HepG2 (cell line): ENCODE results near the gene CELF5. TPM values are rescaled to one million over a fixed set of nuclear protein-coding genes. Genes with fewer than 3 reads are reported as not detected.

Source experiments
- ATAC-seq: fragments of 200-7000 bp; cut with Tn5 transposase; 3 replicates; pipeline ENCODE4 v1.9.1; 2020; ENCODE audit warnings: mild to moderate bottlenecking, moderate library complexity
- BruUV-seq: library from RNA; stranded (reverse); fragments of 400-500 nt; replicated peaks from 2 replicates; lab custom pipeline; 2021; lab: Mats Ljungman, UMichigan
- CTCF ChIA-PET: fragments of 300-600 bp; formaldehyde crosslinking; extraction: SDS; loops from one replicate; lab custom pipeline; 2021; ENCODE audit warnings: low total read pairs, inconsistent platforms, low intra/inter-chr PET ratio; lab: Yijun Ruan, JAX
- POLR2A ChIA-PET: fragments of 350-600 bp; sonication (Branson Sonifier 250); formaldehyde crosslinking; loops from one replicate; lab custom pipeline; 2020; ENCODE audit warnings: antibody characterized with exemption, inconsistent platforms; lab: Yijun Ruan, JAX
- DNase-seq: peaks from one replicate; pipeline ENCODE4 v3.0.0-alpha.2; 2015; ENCODE audit warnings: low spot score
- FAIRE-seq: peaks from 3 replicates; lab custom pipeline; 2011; peaks lifted over from hg19 to GRCh38; lab: Jason Lieb, UNC
- H2AFZ ChIP-seq: one replicate; pipeline ENCODE4 v1.6.1; 2011; ENCODE audit warnings: low read length, inconsistent platforms
- H3K27ac ChIP-seq: fragments of 300-600 bp; 3 replicates; pipeline ENCODE4 v1.8.0; 2011; ENCODE audit warnings: mixed run types, mild to moderate bottlenecking, mixed read lengths, low read length, inconsistent platforms; ENCODE audit not compliant: insufficient read depth; ENCODE audit errors: extremely low read length
- H3K27me3 ChIP-seq, 2 experiments: fragments of 200-600 bp in 1 of 2; 2 replicates in 1 of 2; 3 replicates in 1 of 2; pipeline versions ENCODE4 v1.6.0 to v1.8.0; 2011; ENCODE audit warnings: low read length in 2 of 2, mild to moderate bottlenecking in 2 of 2, moderate library complexity in 2 of 2, inconsistent platforms in 1 of 2; ENCODE audit not compliant: insufficient read depth in 2 of 2, control insufficient read depth in 1 of 2
- H3K36me3 ChIP-seq, 2 experiments: fragments of 200-600 bp in 1 of 2; replicated peaks in 1 of 2; 2 replicates in 1 of 2; 3 replicates in 1 of 2; pipeline versions ENCODE4 v1.5.1 to v1.8.0; 2011; ENCODE audit warnings: low read length in 2 of 2, inconsistent platforms in 1 of 2; ENCODE audit not compliant: insufficient read depth in 2 of 2, control insufficient read depth in 1 of 2
- H3K4me1 ChIP-seq: 2 replicates; pipeline ENCODE4 v1.5.1; 2012; ENCODE audit warnings: low read length, inconsistent platforms; ENCODE audit not compliant: insufficient read depth
- H3K4me2 ChIP-seq: 2 replicates; pipeline ENCODE4 v1.6.0; 2011; ENCODE audit warnings: low read depth, low read length, inconsistent platforms
- H3K4me3 ChIP-seq, 3 experiments: fragments of 200-600 bp in 1 of 3; sonication (generic), shearing (Covaris generic) in 1 of 3; replicated peaks in 1 of 3; 2 replicates each; pipeline ENCODE4 v1.5.1; 2011 to 2016; ENCODE audit warnings: low read length in 3 of 3, inconsistent platforms in 2 of 3, low read depth in 2 of 3, mild to moderate bottlenecking in 2 of 3, control low read depth in 1 of 3, mixed read lengths in 1 of 3; ENCODE audit not compliant: insufficient read depth in 1 of 3
- H3K79me2 ChIP-seq: one replicate; pipeline ENCODE4 v1.6.1; 2011; ENCODE audit warnings: low read length, inconsistent platforms; ENCODE audit not compliant: insufficient read depth
- H3K9ac ChIP-seq: 2 replicates; pipeline ENCODE4 v1.6.0; 2011; ENCODE audit warnings: mild to moderate bottlenecking, low read depth, low read length, inconsistent platforms; ENCODE audit not compliant: insufficient read depth
- H3K9me3 ChIP-seq: 2 replicates; pipeline ENCODE4 v1.5.1; 2012; ENCODE audit warnings: mild to moderate bottlenecking, low read length
- H4K20me1 ChIP-seq: 2 replicates; pipeline ENCODE4 v1.6.0; 2011; ENCODE audit warnings: inconsistent platforms, mild to moderate bottlenecking, low read length, moderate library complexity; ENCODE audit not compliant: insufficient read depth
- DNMT3B ChIP-seq: conservative IDR thresholded peaks from 2 replicates; pipeline ENCODE4 v1.6.1; 2016; ENCODE audit warnings: missing biosample characterization, control low read depth
- MNT ChIP-seq: fragments of 450-650 bp; IDR thresholded peaks from 2 replicates; pipeline ENCODE4 v1.6.1; 2016
- ONECUT2 ChIP-seq: sonication (generic); formaldehyde crosslinking; IDR thresholded peaks from 2 replicates; pipeline ENCODE4 v1.4.0; 2020; ENCODE audit warnings: missing genetic modification reagents
- RBAK ChIP-seq: sonication (generic); formaldehyde crosslinking; IDR thresholded peaks from 2 replicates; pipeline ENCODE4 v1.5.1; 2020; ENCODE audit warnings: mild to moderate bottlenecking, missing genetic modification reagents
- TIGD3 ChIP-seq: sonication (generic); formaldehyde crosslinking; IDR thresholded peaks from 2 replicates; pipeline ENCODE4 v1.5.1; 2020; ENCODE audit warnings: mild to moderate bottlenecking, missing genetic modification reagents, borderline replicate concordance
- ZIK1 ChIP-seq: sonication (generic); formaldehyde crosslinking; IDR thresholded peaks from 2 replicates; pipeline ENCODE4 v1.5.0; 2020; ENCODE audit warnings: mild to moderate bottlenecking, low read depth, missing genetic modification reagents, borderline replicate concordance
- ZNF331 ChIP-seq: sonication (generic); formaldehyde crosslinking; IDR thresholded peaks from 2 replicates; pipeline ENCODE4 v1.4.0; 2020; ENCODE audit warnings: missing genetic modification reagents
- ZNF460 ChIP-seq: sonication (generic); formaldehyde crosslinking; IDR thresholded peaks from 2 replicates; pipeline ENCODE4 v1.5.1; 2020; ENCODE audit warnings: missing genetic modification reagents, mild to moderate bottlenecking, borderline replicate concordance
- WGBS: methylation state at CpG from one replicate; pipeline ENCODE4 v1.1.6; 2017; ENCODE audit warnings: low lambda C conversion rate; 5-methylcytosine and 5-hydroxymethylcytosine counted together
- in situ Hi-C: cut with HindIII; loops from 2 replicates; pipeline ENCODE4 v1.10.0; 2017; ENCODE audit warnings: low pct_unique_long_range_greater_than_20kb; ENCODE audit not compliant: extremely low pct_ligation_motif_present
- intact Hi-C: fragments of 100-400 bp; cut with micrococcal nuclease; formaldehyde crosslinking; loops from one replicate; pipeline ENCODE4 v1.10.0; 2022; ENCODE audit not compliant: unreplicated experiment
- polyA plus RNA-seq, 8 experiments: library from polyadenylated mRNA; depleted of rRNA in 3 of 8; stranded (reverse) in 7 of 8; unstranded in 1 of 8; fragments of >200 nt; fragmentation: Illumina TruSeq in 4 of 8; extraction: Trizol in 4 of 8; gene quantifications; 2 replicates each; pipeline versions ENCODE4 v1.2.1 to v1.2.3, GENCODE V29; 2011 to 2016; ENCODE audit warnings: low read depth in 4 of 8, missing spikeins in 1 of 8, mixed read lengths in 1 of 8; ENCODE audit not compliant: insufficient read depth in 1 of 8
- total RNA-seq, 5 experiments: library from RNA; depleted of rRNA; stranded (reverse); fragments of >200 nt; fragmentation: Illumina TruSeq; extraction: Trizol; gene quantifications; 2 replicates each; pipeline ENCODE4 v1.2.3, GENCODE V29; 2016; ENCODE audit warnings: low read depth in 1 of 5
- TF ChIP-seq, protein P1 (sequence below): sonication (generic); formaldehyde crosslinking; IDR thresholded peaks from 2 replicates; pipeline ENCODE4 v1.4.0; 2020; ENCODE audit warnings: low read depth, mild to moderate bottlenecking, missing genetic modification reagents

CELF5 gene
- total and polyA plus RNA-seq, 2 of the 13 experiments (the other 11 are each of a cell fraction or from before 2014, with no cell fraction given): 0.31 to 0.84 TPM

- ATAC-seq: no peak
- Histone ChIP-seq H3K9ac (no peak overlapping the region), H2AFZ (no peak overlapping the region), H3K27ac (no peak overlapping the region), H4K20me1 (no peaks in the 10 kb centered on the region), H3K79me2 (no peaks in the 10 kb centered on the region), H3K9me3 (no peaks in the 10 kb centered on the region), H3K27me3 (peaks cover 4 to 24% of the 10 kb centered on the region in 2 experiments; a peak in 4 of 5 replicates), H3K36me3 (no peaks in the 10 kb centered on the region), H3K4me2 (no peak overlapping the region), H3K4me1 (peaks cover 26% of the 10 kb centered on the region), H3K4me3 (no peak overlapping the region)
- BruUV-seq: no TSS peak
- WGBS: no CpG with 5 or more reads among the region's 3 CpGs
- in situ Hi-C loops (no loop called here), intact Hi-C loops (no loop called here)
- peak; percentile 98 for TF ChIP-seq ZNF331
- peak; percentile 86 for TF ChIP-seq RBAK
- TF ChIP-seq DNMT3B (CRISPR knock-in tag): no peak
- no peak for TF ChIP-seq TIGD3 (CRISPR knock-in tag)
- no peak for DNase-seq
- ChIA-PET POLR2A (no interaction called here), CTCF (no interaction called here)
- FAIRE-seq: no peak
Observed at GRCh38 chr19:3272952-3273351, 48.5 kb downstream of the CELF5 start.

DNA sequence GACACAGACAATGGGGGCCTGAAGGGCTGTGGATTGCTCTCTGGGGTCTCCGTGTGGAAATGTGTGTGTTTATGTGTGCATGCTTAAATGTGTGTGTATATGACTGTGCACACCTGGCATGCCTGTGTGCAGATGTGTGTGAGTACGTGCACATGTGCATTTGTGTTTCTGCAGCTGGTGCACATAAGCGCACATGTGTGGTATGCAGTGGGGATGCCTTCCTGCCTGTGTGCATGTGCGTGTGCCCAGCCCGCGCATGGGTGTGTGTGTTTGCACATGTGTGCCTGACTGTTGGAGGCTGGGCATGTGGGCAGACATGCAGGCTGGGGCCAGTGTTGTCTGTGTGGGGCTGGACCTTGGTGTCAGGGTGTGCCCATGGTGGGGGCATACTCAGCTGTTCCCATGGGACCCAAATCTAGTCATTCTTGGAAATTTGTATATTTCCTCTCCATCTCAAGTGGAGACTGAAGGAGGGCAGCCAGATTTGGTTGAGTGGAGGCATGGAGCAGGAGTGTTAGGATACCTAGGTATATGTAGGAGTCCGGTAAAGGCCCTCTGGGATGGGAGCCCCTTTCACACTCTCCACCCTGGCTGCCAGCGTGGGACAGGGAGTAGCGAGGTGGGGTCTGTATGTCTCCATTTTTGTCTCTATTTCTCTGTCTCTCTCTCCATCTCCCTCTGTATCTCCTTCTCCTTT lies 49.9 kb downstream of the CELF5 start:
- Histone ChIP-seq H3K4me2 (0 out of 2 replicates have a peak overlapping the region, but pooled peaks have one; percentile 95), H3K9me3 (no peaks in the 10 kb centered on the region), H3K9ac (no peak overlapping the region), H2AFZ (no peak overlapping the region), H4K20me1 (no peaks in the 10 kb centered on the region), H3K4me3 (no peak overlapping the region), H3K36me3 (no peaks in the 10 kb centered on the region), H3K79me2 (no peaks in the 10 kb centered on the region), H3K27me3 (peaks cover 4 to 29% of the 10 kb centered on the region in 2 experiments; a peak in 4 of 5 replicates), H3K27ac (no peak overlapping the region), H3K4me1 (peaks cover 30% of the 10 kb centered on the region)
- ChIA-PET POLR2A (interaction anchor here (2.3 kb wide), 1 partner anchor 10 kb away, joined by 55 read pairs; no protein-coding TSS in a partner anchor), CTCF (interaction anchor here (1.1 to 1.3 kb wide), 3 partner anchors 11 to 324 kb away, joined by 3 to 4 read pairs (median 3); no protein-coding TSS in a partner anchor)
- FAIRE-seq (no peak), DNase-seq (no peak), ATAC-seq (no peak)
- intact Hi-C loops (no loop called here), in situ Hi-C loops (no loop called here)
- no TSS peak for BruUV-seq
- TF ChIP-seq MNT: peak; percentile 95
- TF ChIP-seq ZIK1: no peak
- no peak for TF ChIP-seq ONECUT2 (CRISPR knock-in tag)
- TF ChIP-seq ZNF460 (CRISPR knock-in tag): no peak
- TF ChIP-seq, protein P1, sequence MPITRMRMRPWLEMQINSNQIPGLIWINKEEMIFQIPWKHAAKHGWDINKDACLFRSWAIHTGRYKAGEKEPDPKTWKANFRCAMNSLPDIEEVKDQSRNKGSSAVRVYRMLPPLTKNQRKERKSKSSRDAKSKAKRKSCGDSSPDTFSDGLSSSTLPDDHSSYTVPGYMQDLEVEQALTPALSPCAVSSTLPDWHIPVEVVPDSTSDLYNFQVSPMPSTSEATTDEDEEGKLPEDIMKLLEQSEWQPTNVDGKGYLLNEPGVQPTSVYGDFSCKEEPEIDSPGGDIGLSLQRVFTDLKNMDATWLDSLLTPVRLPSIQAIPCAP (CRISPR knock-in tag): no peak
- WGBS: 37% methylated on average over 8 of the region's 9 CpGs
